HFF-Myc (cell line): ENCODE data around the gene ABHD14A.

ENCODE experiments used
- DNase-seq: peaks from one replicate; pipeline ENCODE4 v3.0.0-alpha.2; 2011; ENCODE audit warnings: low read depth; ENCODE audit errors: extremely low read depth
- H3K4me3 ChIP-seq: replicated peaks from 2 replicates; pipeline ENCODE4 v1.5.1; 2011; ENCODE audit warnings: low read depth, mild to moderate bottlenecking, control low read depth, low read length
- TF ChIP-seq, protein P1 (sequence below): IDR thresholded peaks from 2 replicates; pipeline ENCODE4 v1.5.1; 2012; ENCODE audit warnings: mild to moderate bottlenecking, low read depth, low read length, control low read depth; ENCODE audit errors: missing control alignments

Gene ABHD14A

DNA sequence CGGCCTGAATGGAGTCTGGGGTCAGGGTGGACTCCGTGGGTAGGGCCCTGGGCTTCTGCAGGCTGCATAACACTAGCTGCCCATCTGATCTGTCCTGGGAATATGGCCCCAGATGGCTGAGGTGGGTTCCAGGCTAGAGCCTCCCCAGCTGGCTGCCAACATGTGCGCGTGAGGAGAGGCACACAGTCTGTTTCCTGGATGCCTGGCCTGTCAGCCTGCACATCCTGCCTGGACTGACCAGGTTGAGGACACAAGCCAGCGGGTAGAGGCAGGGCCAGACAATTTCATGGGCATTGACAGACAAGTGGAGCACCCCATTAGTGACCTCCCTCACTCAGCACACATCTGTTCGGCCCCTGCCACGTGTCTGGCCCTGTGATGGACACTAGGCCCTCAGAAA, 50.6 kb downstream of the ABHD14A start:
- TF ChIP-seq, protein P1, sequence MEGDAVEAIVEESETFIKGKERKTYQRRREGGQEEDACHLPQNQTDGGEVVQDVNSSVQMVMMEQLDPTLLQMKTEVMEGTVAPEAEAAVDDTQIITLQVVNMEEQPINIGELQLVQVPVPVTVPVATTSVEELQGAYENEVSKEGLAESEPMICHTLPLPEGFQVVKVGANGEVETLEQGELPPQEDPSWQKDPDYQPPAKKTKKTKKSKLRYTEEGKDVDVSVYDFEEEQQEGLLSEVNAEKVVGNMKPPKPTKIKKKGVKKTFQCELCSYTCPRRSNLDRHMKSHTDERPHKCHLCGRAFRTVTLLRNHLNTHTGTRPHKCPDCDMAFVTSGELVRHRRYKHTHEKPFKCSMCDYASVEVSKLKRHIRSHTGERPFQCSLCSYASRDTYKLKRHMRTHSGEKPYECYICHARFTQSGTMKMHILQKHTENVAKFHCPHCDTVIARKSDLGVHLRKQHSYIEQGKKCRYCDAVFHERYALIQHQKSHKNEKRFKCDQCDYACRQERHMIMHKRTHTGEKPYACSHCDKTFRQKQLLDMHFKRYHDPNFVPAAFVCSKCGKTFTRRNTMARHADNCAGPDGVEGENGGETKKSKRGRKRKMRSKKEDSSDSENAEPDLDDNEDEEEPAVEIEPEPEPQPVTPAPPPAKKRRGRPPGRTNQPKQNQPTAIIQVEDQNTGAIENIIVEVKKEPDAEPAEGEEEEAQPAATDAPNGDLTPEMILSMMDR, result no peak
- no peak for DNase-seq
- no peak overlapping the region for H3K4me3 ChIP-seq

DNA sequence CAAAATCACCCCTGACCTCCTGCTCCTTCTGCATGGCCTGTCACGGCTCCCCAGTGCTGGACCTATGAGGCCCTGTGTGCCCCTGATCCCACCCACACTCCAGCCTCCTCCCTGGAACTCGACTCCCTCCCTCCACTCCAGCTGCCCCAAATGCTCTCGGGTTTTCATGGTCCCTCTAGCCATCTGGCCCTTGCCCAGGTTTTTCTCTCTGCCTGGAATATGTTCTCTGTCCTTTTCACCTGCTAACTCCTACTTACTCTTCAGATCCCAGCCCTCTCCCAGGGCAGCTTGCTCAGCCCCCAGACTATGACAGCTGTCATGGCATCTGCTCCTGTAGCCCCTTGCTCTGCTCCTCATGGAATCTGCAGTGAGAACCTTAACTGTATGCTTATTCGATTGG, 51.2 kb downstream of the ABHD14A start:
- no peak for DNase-seq
- no peak overlapping the region for H3K4me3 ChIP-seq
- TF ChIP-seq, protein P1, result no peak

DNA sequence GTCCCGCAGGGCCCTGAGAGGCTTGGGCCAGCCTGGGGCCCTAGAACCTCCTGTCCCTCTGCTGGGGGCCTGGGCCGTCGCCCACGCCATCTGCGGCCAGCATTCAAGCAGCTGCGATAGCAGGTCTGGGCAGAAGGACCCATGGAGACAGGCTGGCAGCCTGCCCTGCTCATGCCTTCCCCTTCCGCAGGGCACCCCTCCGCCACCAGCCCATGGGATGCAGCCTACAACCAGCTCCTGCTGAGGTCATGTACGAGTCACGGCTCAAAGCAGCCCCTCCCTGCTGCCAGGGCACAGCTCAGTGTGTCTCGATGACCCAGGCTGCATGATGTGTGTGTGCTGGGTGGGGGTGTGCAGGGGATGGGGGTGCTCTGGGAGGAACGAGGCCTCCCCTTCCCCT, 53.7 kb downstream of the ABHD14A start:
- H3K4me3 ChIP-seq, result no peak overlapping the region
- TF ChIP-seq, protein P1, result no peak
- DNase-seq, result no peak

DNA sequence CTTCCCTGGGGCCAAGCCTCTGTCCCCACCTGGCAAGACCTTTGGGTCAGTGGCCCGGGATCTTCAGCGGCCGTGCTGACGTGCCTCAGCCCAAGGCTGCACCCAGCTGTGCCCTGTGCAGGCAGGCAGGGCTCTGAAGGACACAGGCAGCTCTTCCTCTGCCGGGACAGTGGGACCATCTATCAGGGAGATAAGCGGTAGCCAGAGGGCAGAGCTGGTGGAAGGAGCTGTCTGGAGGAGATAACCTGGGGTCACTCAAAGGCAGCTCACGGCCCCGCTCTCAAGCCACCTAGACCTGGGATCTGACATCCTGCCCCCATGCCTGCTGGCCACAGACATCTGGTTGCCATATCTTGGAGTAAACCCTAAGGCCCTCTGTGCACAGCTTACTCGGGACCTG, 54.2 kb downstream of the ABHD14A start:
- no peak for DNase-seq
- H3K4me3 ChIP-seq, result no peak overlapping the region
- TF ChIP-seq, protein P1, result no peak

DNA sequence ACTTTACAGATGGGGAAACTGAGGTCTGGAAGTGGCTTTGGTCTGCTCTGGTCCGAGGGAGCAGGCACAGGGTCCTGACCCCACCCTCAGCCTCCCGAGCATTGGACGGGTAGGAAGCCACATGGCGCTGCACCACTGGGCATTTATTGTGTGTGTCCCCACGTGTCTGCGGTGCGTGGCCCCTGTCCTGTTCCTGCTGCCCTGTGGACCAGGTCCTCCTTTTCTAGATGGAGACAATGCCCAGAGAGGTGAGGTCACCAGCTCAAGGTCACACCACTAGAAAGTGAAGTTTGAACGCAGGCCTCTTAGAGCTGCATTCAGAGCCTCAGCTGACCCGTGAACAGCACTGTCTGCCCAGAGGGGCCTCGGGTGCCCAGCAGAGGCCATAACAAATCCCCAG, 54.7 kb downstream of the ABHD14A start:
- TF ChIP-seq, protein P1, result no peak
- DNase-seq, result no peak
- no peak overlapping the region for H3K4me3 ChIP-seq
